Lung (tissue), 12 donors: ENCODE results near the gene PCDHGA5. TPM values are rescaled to one million over a fixed set of nuclear protein-coding genes. Genes with fewer than 3 reads are reported as not detected.

Experiments used
- ATAC-seq: fragments of 200-7000 bp; cut with Tn5 transposase; one replicate; pipeline ENCODE4 v1.9.1; 2020; ENCODE audit warnings: moderate number of reproducible peaks; ENCODE audit not compliant: insufficient read depth, low FRiP score
- DNase-seq, 3 donors: peaks; one replicate each; pipeline ENCODE4 v3.0.0-alpha.2; 2013 to 2017
- H3K27ac ChIP-seq, 2 donors: one replicate each; pipeline ENCODE4 v1.5.1; 2013; ENCODE audit warnings: mild to moderate bottlenecking in 2 of 2, moderate library complexity in 2 of 2, control low read depth in 1 of 2, inconsistent platforms in 1 of 2, low read depth in 1 of 2, low read length in 1 of 2
- H3K27me3 ChIP-seq, 3 donors: one replicate each; pipeline ENCODE4 v1.5.1; 2013; ENCODE audit warnings: low read length in 2 of 3; ENCODE audit not compliant: control insufficient read depth in 3 of 3, insufficient read depth in 3 of 3
- H3K36me3 ChIP-seq, 4 donors: one replicate each; pipeline ENCODE4 v1.5.1; 2013; ENCODE audit warnings: low read length in 4 of 4, mild to moderate bottlenecking in 1 of 4, moderate library complexity in 1 of 4; ENCODE audit not compliant: control insufficient read depth in 4 of 4, insufficient read depth in 4 of 4
- H3K4me1 ChIP-seq, 5 donors: one replicate each; pipeline ENCODE4 v1.5.1; 2013; ENCODE audit warnings: low read length in 5 of 5, mild to moderate bottlenecking in 2 of 5, moderate library complexity in 1 of 5; ENCODE audit not compliant: control insufficient read depth in 5 of 5, insufficient read depth in 5 of 5
- H3K4me3 ChIP-seq: one replicate; pipeline ENCODE4 v1.5.1; 2013; ENCODE audit warnings: mild to moderate bottlenecking, control low read depth, moderate library complexity
- H3K9ac ChIP-seq, 2 donors: one replicate each; pipeline ENCODE4 v1.5.1; 2013; ENCODE audit warnings: low read length in 2 of 2, control low read depth in 1 of 2; ENCODE audit not compliant: insufficient read depth in 1 of 2
- H3K9me3 ChIP-seq, 4 donors: one replicate each; pipeline ENCODE4 v1.5.1; 2013; ENCODE audit warnings: low read length in 3 of 4, mild to moderate bottlenecking in 1 of 4, moderate library complexity in 1 of 4; ENCODE audit not compliant: control insufficient read depth in 4 of 4, insufficient read depth in 3 of 4
- CTCF ChIP-seq: IDR thresholded peaks from 2 replicates; pipeline ENCODE4 v1.5.1; 2012; ENCODE audit warnings: mild to moderate bottlenecking; ENCODE audit errors: control extremely low read depth, extremely low read depth
- WGBS, 2 donors: extraction: QIAGEN DNeasy Blood & Tissue Kit; methylation state at CpG; one replicate each; pipeline ENCODE4 v1.1.7; 2013; 5-methylcytosine and 5-hydroxymethylcytosine counted together
- polyA plus RNA-seq, 2 donors: library from polyadenylated mRNA; stranded (reverse); fragments of 200-250 nt; gene quantifications; one replicate each; pipeline ENCODE4 v1.2.1, GENCODE V29; 2013
- total RNA-seq, 2 donors: library from RNA; depleted of rRNA in 1 of 2; stranded (reverse); fragments of >200 nt in 1 of 2; gene quantifications; one replicate each; pipeline ENCODE4 v1.2.1, GENCODE V29; 2014 to 2021
- donor health status: control.
- donor health status: control.
- donor health status: Bipolar disorder and iron deficiency.
- donor health status: healthy.
- donor health status: DM: yes; HTN: yes; CAD: no.

The PCDHGA5 gene
- total and polyA plus RNA-seq, 4 donors = 0.31 to 9.3 (median 1.6) TPM

GRCh38 chr5:141351591-141351990 is 12.4 kb upstream of the PCDHGA5 start:
- H3K27me3 ChIP-seq = no peaks in the 10 kb centered on the region
- ATAC-seq (no peak), DNase-seq (no peak)
- no peaks in the 10 kb centered on the region for H3K36me3 ChIP-seq
- H3K27ac ChIP-seq = no peak overlapping the region
- H3K9me3 ChIP-seq = peaks cover 8 to 44% (median 26%) of the 10 kb centered on the region in 4 donors
- H3K9ac ChIP-seq = no peak overlapping the region
- 31 to 39% methylated on average over 29 to 35 of the region's 36 CpGs for WGBS, 2 donors
- TF ChIP-seq CTCF = no peak
- no peak overlapping the region for H3K4me3 ChIP-seq
- H3K4me1 ChIP-seq = no peaks in the 10 kb centered on the region

- Histone ChIP-seq H3K27me3 (no peaks in the 10 kb centered on the region), H3K4me1 (no peaks in the 10 kb centered on the region), H3K4me3 (no peak within 1 kb of the TSS), H3K27ac (no peak within 1 kb of the TSS), H3K9me3 (peaks cover 11 to 47% (median 26%) of the 10 kb centered on the region in 4 donors), H3K36me3 (no peaks in the 10 kb centered on the region), H3K9ac (no peak within 1 kb of the TSS)
- ATAC-seq (no peak), DNase-seq (peak in 1 of 3 donors; percentile 6)
- 15% methylated on average over 29 of the region's 29 CpGs for WGBS, 2 donors
- no peak for TF ChIP-seq CTCF
Measured at GRCh38 chr5:141354900-141355469, 9.0 kb upstream of the PCDHGA5 start, which contains the start of gene PCDHGA4. Gene PCDHGA4 (plus strand): TSS chr5:141355021. CDS start chr5:141355108, 87 bp downstream.

- ATAC-seq (no peak), DNase-seq (no peak)
- no peak overlapping the region for H3K4me3 ChIP-seq
- H3K36me3 ChIP-seq = peaks cover 0 to 3% (median 0%) of the 10 kb centered on the region in 4 donors
- no peak overlapping the region for H3K9ac ChIP-seq
- WGBS, 2 donors = 49 to 50% methylated on average over 24 of the region's 24 CpGs
- no peak for TF ChIP-seq CTCF
- no peaks in the 10 kb centered on the region for H3K4me1 ChIP-seq
- peaks cover 11 to 48% (median 27%) of the 10 kb centered on the region in 4 donors for H3K9me3 ChIP-seq
- H3K27me3 ChIP-seq = no peaks in the 10 kb centered on the region
- no peak overlapping the region for H3K27ac ChIP-seq
Measured at GRCh38 chr5:141355641-141356040, 8.3 kb upstream of the PCDHGA5 start.

- Histone ChIP-seq H3K4me3 (no peak overlapping the region), H3K27me3 (no peaks in the 10 kb centered on the region), H3K4me1 (no peaks in the 10 kb centered on the region), H3K9ac (no peak overlapping the region), H3K36me3 (peaks cover 0 to 3% (median 0%) of the 10 kb centered on the region in 4 donors), H3K9me3 (peaks cover 11 to 49% (median 27%) of the 10 kb centered on the region in 4 donors), H3K27ac (no peak overlapping the region)
- DNase-seq = no peak
- no peak for TF ChIP-seq CTCF
- ATAC-seq = no peak
- 66 to 77% methylated on average over 5 of the region's 5 CpGs for WGBS, 2 donors
Measured at GRCh38 chr5:141356133-141356532, 7.8 kb upstream of the PCDHGA5 start.
